HepG2 (cell line): ENCODE results near the gene OR8B4. TPM values are rescaled to one million over a fixed set of nuclear protein-coding genes. Genes with fewer than 3 reads are reported as not detected.
"Not testable (repeated sequence)": the region's sequence is repeated elsewhere in the genome, so short reads cannot be mapped to it uniquely, and the experiment has no call there.

ENCODE experiments used
- ATAC-seq: fragments of 200-7000 bp; cut with Tn5 transposase; 3 replicates; pipeline ENCODE4 v1.9.1; 2020; ENCODE audit warnings: mild to moderate bottlenecking, moderate library complexity
- BruUV-seq: library from RNA; stranded (reverse); fragments of 400-500 nt; replicated peaks from 2 replicates; lab custom pipeline; 2021; lab: Mats Ljungman, UMichigan
- CTCF ChIA-PET: fragments of 300-600 bp; formaldehyde crosslinking; extraction: SDS; loops from one replicate; lab custom pipeline; 2021; ENCODE audit warnings: low total read pairs, inconsistent platforms, low intra/inter-chr PET ratio; lab: Yijun Ruan, JAX
- POLR2A ChIA-PET: fragments of 350-600 bp; sonication (Branson Sonifier 250); formaldehyde crosslinking; loops from one replicate; lab custom pipeline; 2020; ENCODE audit warnings: antibody characterized with exemption, inconsistent platforms; lab: Yijun Ruan, JAX
- DNase-seq: peaks from one replicate; pipeline ENCODE4 v3.0.0-alpha.2; 2015; ENCODE audit warnings: low spot score
- FAIRE-seq: peaks from 3 replicates; lab custom pipeline; 2011; peaks lifted over from hg19 to GRCh38; lab: Jason Lieb, UNC
- H2AFZ ChIP-seq: one replicate; pipeline ENCODE4 v1.6.1; 2011; ENCODE audit warnings: low read length, inconsistent platforms
- H3K27ac ChIP-seq: fragments of 300-600 bp; 3 replicates; pipeline ENCODE4 v1.8.0; 2011; ENCODE audit warnings: mixed run types, mild to moderate bottlenecking, mixed read lengths, low read length, inconsistent platforms; ENCODE audit not compliant: insufficient read depth; ENCODE audit errors: extremely low read length
- H3K27me3 ChIP-seq, 2 experiments: fragments of 200-600 bp in 1 of 2; 2 replicates in 1 of 2; 3 replicates in 1 of 2; pipeline versions ENCODE4 v1.6.0 to v1.8.0; 2011; ENCODE audit warnings: low read length in 2 of 2, mild to moderate bottlenecking in 2 of 2, moderate library complexity in 2 of 2, inconsistent platforms in 1 of 2; ENCODE audit not compliant: insufficient read depth in 2 of 2, control insufficient read depth in 1 of 2
- H3K36me3 ChIP-seq, 2 experiments: fragments of 200-600 bp in 1 of 2; replicated peaks in 1 of 2; 2 replicates in 1 of 2; 3 replicates in 1 of 2; pipeline versions ENCODE4 v1.5.1 to v1.8.0; 2011; ENCODE audit warnings: low read length in 2 of 2, inconsistent platforms in 1 of 2; ENCODE audit not compliant: insufficient read depth in 2 of 2, control insufficient read depth in 1 of 2
- H3K4me1 ChIP-seq: 2 replicates; pipeline ENCODE4 v1.5.1; 2012; ENCODE audit warnings: low read length, inconsistent platforms; ENCODE audit not compliant: insufficient read depth
- H3K4me2 ChIP-seq: 2 replicates; pipeline ENCODE4 v1.6.0; 2011; ENCODE audit warnings: low read depth, low read length, inconsistent platforms
- H3K4me3 ChIP-seq, 3 experiments: fragments of 200-600 bp in 1 of 3; sonication (generic), shearing (Covaris generic) in 1 of 3; replicated peaks in 1 of 3; 2 replicates each; pipeline ENCODE4 v1.5.1; 2011 to 2016; ENCODE audit warnings: low read length in 3 of 3, inconsistent platforms in 2 of 3, low read depth in 2 of 3, mild to moderate bottlenecking in 2 of 3, control low read depth in 1 of 3, mixed read lengths in 1 of 3; ENCODE audit not compliant: insufficient read depth in 1 of 3
- H3K79me2 ChIP-seq: one replicate; pipeline ENCODE4 v1.6.1; 2011; ENCODE audit warnings: low read length, inconsistent platforms; ENCODE audit not compliant: insufficient read depth
- H3K9ac ChIP-seq: 2 replicates; pipeline ENCODE4 v1.6.0; 2011; ENCODE audit warnings: mild to moderate bottlenecking, low read depth, low read length, inconsistent platforms; ENCODE audit not compliant: insufficient read depth
- H3K9me3 ChIP-seq: 2 replicates; pipeline ENCODE4 v1.5.1; 2012; ENCODE audit warnings: mild to moderate bottlenecking, low read length
- H4K20me1 ChIP-seq: 2 replicates; pipeline ENCODE4 v1.6.0; 2011; ENCODE audit warnings: inconsistent platforms, mild to moderate bottlenecking, low read length, moderate library complexity; ENCODE audit not compliant: insufficient read depth
- GFI1 ChIP-seq: sonication (generic); formaldehyde crosslinking; IDR thresholded peaks from 2 replicates; pipeline ENCODE4 v1.5.0; 2020; ENCODE audit warnings: missing genetic modification reagents, mild to moderate bottlenecking, borderline replicate concordance
- IKZF1 ChIP-seq: fragments of 450-650 bp; IDR thresholded peaks from 2 replicates; pipeline ENCODE4 v1.7.1; 2016
- MAFK ChIP-seq, 2 experiments: IDR thresholded peaks in 1 of 2; conservative IDR thresholded peaks in 1 of 2; 2 replicates each; pipeline ENCODE4 v1.6.1; 2011; ENCODE audit warnings: improper control_type of control experiment in 2 of 2, low read length in 2 of 2
- NFE2L2 ChIP-seq: fragments of 150-350 bp; IDR thresholded peaks from 2 replicates; pipeline ENCODE4 v1.6.1; 2014; ENCODE audit warnings: low read length
- NFYB ChIP-seq: sonication (generic); formaldehyde crosslinking; IDR thresholded peaks from 2 replicates; pipeline ENCODE4 v1.4.0; 2020; ENCODE audit warnings: missing genetic modification reagents
- NR3C1 ChIP-seq: sonication (generic); formaldehyde crosslinking; IDR thresholded peaks from 2 replicates; pipeline ENCODE4 v1.4.0; 2020; ENCODE audit warnings: missing genetic modification reagents
- U2AF2 ChIP-seq: fragments of 200-400 bp; formaldehyde crosslinking; IDR thresholded peaks from 2 replicates; pipeline ENCODE4 v1.6.1; 2017; ENCODE audit warnings: low read depth, mild to moderate bottlenecking, low read length
- ZIK1 ChIP-seq: sonication (generic); formaldehyde crosslinking; IDR thresholded peaks from 2 replicates; pipeline ENCODE4 v1.5.0; 2020; ENCODE audit warnings: mild to moderate bottlenecking, low read depth, missing genetic modification reagents, borderline replicate concordance
- ZNF124 ChIP-seq: sonication (generic); formaldehyde crosslinking; IDR thresholded peaks from 2 replicates; pipeline ENCODE4 v1.4.0; 2020; ENCODE audit warnings: missing genetic modification reagents
- ZNF550 ChIP-seq: sonication (generic); formaldehyde crosslinking; IDR thresholded peaks from 2 replicates; pipeline ENCODE4 v1.4.0; 2020; ENCODE audit warnings: mild to moderate bottlenecking, missing genetic modification reagents, borderline replicate concordance
- ZNF709 ChIP-seq: sonication (generic); formaldehyde crosslinking; IDR thresholded peaks from 2 replicates; pipeline ENCODE4 v1.5.0; 2020; ENCODE audit warnings: mild to moderate bottlenecking, missing genetic modification reagents
- ZNF720 ChIP-seq: sonication (generic); formaldehyde crosslinking; IDR thresholded peaks from 2 replicates; pipeline ENCODE4 v1.4.0; 2020; ENCODE audit warnings: missing genetic modification reagents
- WGBS: methylation state at CpG from one replicate; pipeline ENCODE4 v1.1.6; 2017; ENCODE audit warnings: low lambda C conversion rate; 5-methylcytosine and 5-hydroxymethylcytosine counted together
- in situ Hi-C: cut with HindIII; loops from 2 replicates; pipeline ENCODE4 v1.10.0; 2017; ENCODE audit warnings: low pct_unique_long_range_greater_than_20kb; ENCODE audit not compliant: extremely low pct_ligation_motif_present
- intact Hi-C: fragments of 100-400 bp; cut with micrococcal nuclease; formaldehyde crosslinking; loops from one replicate; pipeline ENCODE4 v1.10.0; 2022; ENCODE audit not compliant: unreplicated experiment
- polyA plus RNA-seq, 8 experiments: library from polyadenylated mRNA; depleted of rRNA in 3 of 8; stranded (reverse) in 7 of 8; unstranded in 1 of 8; fragments of >200 nt; fragmentation: Illumina TruSeq in 4 of 8; extraction: Trizol in 4 of 8; gene quantifications; 2 replicates each; pipeline versions ENCODE4 v1.2.1 to v1.2.3, GENCODE V29; 2011 to 2016; ENCODE audit warnings: low read depth in 4 of 8, missing spikeins in 1 of 8, mixed read lengths in 1 of 8; ENCODE audit not compliant: insufficient read depth in 1 of 8
- total RNA-seq, 5 experiments: library from RNA; depleted of rRNA; stranded (reverse); fragments of >200 nt; fragmentation: Illumina TruSeq; extraction: Trizol; gene quantifications; 2 replicates each; pipeline ENCODE4 v1.2.3, GENCODE V29; 2016; ENCODE audit warnings: low read depth in 1 of 5
- TF ChIP-seq, protein P1 (sequence below): sonication (generic); formaldehyde crosslinking; IDR thresholded peaks from 2 replicates; pipeline ENCODE4 v1.5.0; 2020; ENCODE audit warnings: missing genetic modification reagents, mild to moderate bottlenecking, borderline replicate concordance
- TF ChIP-seq, protein P2 (sequence below): IDR thresholded peaks from 2 replicates; pipeline ENCODE4 v1.6.1; 2012; ENCODE audit warnings: low read length, improper control_type of control experiment

OR8B4 gene
- total and polyA plus RNA-seq, 2 of the 13 experiments (the other 11 are each of a cell fraction or from before 2014, with no cell fraction given) = not detected

- H3K27me3 ChIP-seq, FAIRE-seq, H3K4me2 ChIP-seq, H3K9me3 ChIP-seq, H3K27ac ChIP-seq, intact Hi-C loops, H3K36me3 ChIP-seq, H3K79me2 ChIP-seq, POLR2A ChIA-PET, ATAC-seq, CTCF ChIA-PET, H2AFZ ChIP-seq, H3K4me3 ChIP-seq, in situ Hi-C loops, DNase-seq, H3K9ac ChIP-seq, H4K20me1 ChIP-seq, H3K4me1 ChIP-seq, BruUV-seq: not testable (repeated sequence)
- 8% methylated on average over 2 of the region's 4 CpGs for WGBS
- peak in 1 of 2 experiments; percentile 36; a peak in 1 of 4 replicates for TF ChIP-seq MAFK (conservative IDR thresholded peaks at IDR 0.05 in 1 of 2, IDR thresholded peaks at IDR 0.05 in 1 of 2; ENCODE audit: low read length in 2 of 2)
- peak; percentile 77 for TF ChIP-seq NFE2L2
These were observed 27.8 kb downstream of the OR8B4 start for GRCh38 chr11:124396847-124397246.

DNA sequence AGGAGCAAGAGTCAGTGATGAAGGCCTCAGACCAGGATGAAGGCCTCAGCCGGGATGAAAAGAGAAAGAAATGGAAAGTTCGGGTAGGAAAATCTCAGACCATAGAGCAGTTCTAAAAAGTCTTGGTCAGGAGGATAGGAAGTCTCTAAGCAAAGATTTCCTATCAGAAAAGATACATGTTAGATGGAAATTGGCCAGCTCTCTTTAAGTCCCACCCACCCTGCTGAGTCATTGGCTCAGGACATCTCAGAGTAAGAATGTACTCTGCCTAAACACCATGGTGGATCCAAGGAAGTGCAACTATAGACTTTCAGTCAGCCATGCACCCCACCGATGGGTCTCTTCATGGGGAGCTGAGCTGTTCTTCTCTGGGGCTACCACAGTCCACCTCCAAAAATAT lies 30.3 kb downstream of the OR8B4 start:
- WGBS = 19% methylated on average over 3 of the region's 3 CpGs
- Histone ChIP-seq H3K27ac (no peak overlapping the region), H3K4me1 (no peaks in the 10 kb centered on the region), H3K9ac (no peak overlapping the region), H3K9me3 (no peaks in the 10 kb centered on the region), H3K79me2 (no peaks in the 10 kb centered on the region), H3K36me3 (no peaks in the 10 kb centered on the region), H4K20me1 (no peaks in the 10 kb centered on the region), H2AFZ (no peak overlapping the region), H3K27me3 (no peaks in the 10 kb centered on the region), H3K4me2 (no peak overlapping the region), H3K4me3 (no peak overlapping the region)
- no peak for ATAC-seq
- in situ Hi-C loops (no loop called here), intact Hi-C loops (no loop called here)
- no TSS peak for BruUV-seq
- ChIA-PET CTCF (no interaction called here), POLR2A (no interaction called here)
- no peak for DNase-seq
- no peak for FAIRE-seq
- no peak for TF ChIP-seq ZNF124
- no peak for TF ChIP-seq ZIK1 (CRISPR knock-in tag)
- no peak for TF ChIP-seq ZNF709 (CRISPR knock-in tag)
- no peak for TF ChIP-seq NFYB (CRISPR knock-in tag)
- TF ChIP-seq ZNF550 (CRISPR knock-in tag) = no peak
- TF ChIP-seq U2AF2 = no peak
- TF ChIP-seq, protein P1, sequence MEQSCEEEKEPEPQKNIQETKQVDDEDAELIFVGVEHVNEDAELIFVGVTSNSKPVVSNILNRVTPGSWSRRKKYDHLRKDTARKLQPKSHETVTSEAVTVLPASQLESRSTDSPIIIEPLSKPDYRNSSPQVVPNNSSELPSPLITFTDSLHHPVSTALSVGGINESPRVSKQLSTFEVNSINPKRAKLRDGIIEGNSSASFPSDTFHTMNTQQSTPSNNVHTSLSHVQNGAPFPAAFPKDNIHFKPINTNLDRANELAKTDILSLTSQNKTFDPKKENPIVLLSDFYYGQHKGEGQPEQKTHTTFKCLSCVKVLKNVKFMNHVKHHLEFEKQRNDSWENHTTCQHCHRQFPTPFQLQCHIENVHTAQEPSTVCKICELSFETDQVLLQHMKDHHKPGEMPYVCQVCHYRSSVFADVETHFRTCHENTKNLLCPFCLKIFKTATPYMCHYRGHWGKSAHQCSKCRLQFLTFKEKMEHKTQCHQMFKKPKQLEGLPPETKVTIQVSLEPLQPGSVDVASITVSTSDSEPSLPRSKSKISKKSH (CRISPR knock-in tag) = no peak
- no peak for TF ChIP-seq GFI1 (CRISPR knock-in tag)
- TF ChIP-seq, protein P2, sequence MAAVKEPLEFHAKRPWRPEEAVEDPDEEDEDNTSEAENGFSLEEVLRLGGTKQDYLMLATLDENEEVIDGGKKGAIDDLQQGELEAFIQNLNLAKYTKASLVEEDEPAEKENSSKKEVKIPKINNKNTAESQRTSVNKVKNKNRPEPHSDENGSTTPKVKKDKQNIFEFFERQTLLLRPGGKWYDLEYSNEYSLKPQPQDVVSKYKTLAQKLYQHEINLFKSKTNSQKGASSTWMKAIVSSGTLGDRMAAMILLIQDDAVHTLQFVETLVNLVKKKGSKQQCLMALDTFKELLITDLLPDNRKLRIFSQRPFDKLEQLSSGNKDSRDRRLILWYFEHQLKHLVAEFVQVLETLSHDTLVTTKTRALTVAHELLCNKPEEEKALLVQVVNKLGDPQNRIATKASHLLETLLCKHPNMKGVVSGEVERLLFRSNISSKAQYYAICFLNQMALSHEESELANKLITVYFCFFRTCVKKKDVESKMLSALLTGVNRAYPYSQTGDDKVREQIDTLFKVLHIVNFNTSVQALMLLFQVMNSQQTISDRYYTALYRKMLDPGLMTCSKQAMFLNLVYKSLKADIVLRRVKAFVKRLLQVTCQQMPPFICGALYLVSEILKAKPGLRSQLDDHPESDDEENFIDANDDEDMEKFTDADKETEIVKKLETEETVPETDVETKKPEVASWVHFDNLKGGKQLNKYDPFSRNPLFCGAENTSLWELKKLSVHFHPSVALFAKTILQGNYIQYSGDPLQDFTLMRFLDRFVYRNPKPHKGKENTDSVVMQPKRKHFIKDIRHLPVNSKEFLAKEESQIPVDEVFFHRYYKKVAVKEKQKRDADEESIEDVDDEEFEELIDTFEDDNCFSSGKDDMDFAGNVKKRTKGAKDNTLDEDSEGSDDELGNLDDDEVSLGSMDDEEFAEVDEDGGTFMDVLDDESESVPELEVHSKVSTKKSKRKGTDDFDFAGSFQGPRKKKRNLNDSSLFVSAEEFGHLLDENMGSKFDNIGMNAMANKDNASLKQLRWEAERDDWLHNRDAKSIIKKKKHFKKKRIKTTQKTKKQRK = no peak
- TF ChIP-seq NR3C1 = no peak
- no peak for TF ChIP-seq IKZF1
- no peak for TF ChIP-seq ZNF720 (CRISPR knock-in tag)
